ENCODE data around the gene KCNH6.

The KCNH6 gene

DNA sequence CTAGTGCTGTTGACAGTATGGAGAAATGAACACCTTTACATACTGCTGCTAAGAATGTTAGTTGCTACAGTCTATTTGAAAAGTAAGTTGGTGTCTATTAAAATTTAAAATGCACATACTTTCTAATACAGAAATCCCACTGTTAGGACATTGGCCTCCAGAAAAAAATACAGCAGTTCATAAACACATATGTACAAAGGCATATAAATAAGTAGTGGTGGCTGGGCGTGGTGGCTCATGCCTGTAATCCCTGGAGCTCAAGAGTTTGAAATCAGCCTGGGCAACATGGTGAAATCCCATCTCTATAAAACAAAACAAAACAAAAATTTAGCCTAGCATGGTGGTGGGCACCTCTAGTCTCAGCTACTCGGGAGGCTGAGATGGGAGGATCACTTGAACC lies 40.2 kb downstream of the KCNH6 start:
- DNase-seq: no peak

DNA sequence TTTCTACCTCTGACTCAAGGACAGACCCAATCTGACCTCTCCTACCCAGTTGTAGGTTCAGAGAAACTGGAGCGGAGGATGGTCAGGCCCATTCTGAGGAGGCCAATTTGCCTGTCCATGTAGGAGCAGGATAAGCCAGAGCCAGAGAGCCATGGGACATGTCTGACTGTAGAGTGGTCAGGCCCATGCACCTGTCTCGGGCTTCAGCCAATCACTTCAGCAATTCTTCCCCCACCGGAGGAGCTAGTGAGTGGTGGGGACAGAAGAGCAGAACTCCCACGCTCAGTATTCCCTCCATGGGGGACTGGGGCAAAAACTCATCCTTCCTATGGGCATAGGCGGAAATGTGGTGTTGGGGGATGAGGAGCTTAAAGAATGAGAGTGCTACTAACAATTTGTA lies 41.4 kb downstream of the KCNH6 start:
- DNase-seq: no peak

DNA sequence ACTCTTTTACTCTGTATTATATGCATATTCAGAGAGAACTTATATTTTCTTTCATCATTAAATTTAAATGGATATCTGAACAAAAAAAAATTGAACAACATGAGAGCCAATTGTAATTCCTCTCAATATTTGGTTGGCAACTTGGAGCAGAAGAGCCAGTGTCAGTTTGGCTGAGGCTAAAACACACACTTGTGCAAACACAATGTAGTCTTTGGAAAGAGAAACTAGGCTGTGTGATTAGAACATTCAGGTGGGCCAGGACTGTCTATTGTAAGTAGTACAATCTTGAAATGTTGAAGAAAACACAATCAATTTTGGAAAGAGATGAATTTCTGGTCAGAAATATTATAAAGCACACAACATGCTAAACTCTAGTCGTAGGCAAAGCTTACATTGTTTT lies 44.1 kb downstream of the KCNH6 start:
- no peak for DNase-seq

GRCh38 chr17:63568563-63568962 lies 45.4 kb downstream of the KCNH6 start:
- DNase-seq: no peak

DNA sequence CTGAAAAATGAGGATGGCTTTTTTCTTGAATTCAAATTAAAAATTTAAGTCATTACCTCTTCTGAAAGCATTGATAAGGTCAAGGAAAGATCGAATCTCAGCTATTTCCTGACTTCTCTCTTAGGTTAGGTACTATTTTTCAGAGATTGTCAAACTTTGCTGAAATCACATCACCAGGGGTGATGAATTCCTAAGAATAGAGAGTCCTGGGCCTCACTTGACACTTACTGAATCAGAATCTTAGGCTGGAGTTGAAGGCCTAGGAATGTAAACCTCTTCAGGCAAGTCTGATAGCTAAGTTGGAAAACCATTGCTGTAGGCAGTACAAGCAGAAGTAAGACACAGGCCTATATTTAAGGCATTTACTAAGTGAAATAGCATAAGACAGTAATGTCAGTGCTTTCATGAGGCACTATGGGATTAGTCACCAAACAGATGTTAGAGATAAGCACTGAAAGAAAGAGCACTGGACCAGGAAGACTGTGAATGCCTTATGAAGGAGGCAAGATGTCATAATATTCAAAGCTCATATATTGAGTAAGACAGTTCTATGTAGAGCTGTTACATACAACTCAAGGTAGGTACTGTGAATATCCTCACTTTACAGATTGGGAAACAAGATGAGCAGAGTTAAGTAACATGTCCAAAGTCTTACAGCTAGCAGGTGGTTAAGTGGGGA lies 48.6 kb downstream of the KCNH6 start:
- no peak for DNase-seq

DNA sequence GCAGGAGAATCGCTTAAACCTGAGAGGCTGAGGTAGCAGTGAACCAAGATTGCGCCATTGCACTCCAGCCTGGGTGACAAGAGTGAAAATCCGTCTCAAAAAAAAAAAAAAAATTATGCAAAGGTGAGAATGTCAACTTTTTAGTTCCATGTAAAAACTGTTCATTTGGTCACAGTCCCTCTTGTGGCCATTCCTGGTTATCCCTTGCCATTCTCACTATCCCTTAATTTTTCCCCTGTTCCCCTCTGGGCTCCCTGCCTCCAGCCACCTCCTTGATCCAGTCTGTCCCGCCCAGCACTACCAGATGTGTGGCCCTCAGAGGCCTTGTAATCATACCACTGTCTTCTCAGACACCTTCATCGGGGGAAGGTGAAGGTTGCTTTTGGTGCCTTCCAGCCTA lies 50.5 kb downstream of the KCNH6 start:
- no peak for DNase-seq

DNA sequence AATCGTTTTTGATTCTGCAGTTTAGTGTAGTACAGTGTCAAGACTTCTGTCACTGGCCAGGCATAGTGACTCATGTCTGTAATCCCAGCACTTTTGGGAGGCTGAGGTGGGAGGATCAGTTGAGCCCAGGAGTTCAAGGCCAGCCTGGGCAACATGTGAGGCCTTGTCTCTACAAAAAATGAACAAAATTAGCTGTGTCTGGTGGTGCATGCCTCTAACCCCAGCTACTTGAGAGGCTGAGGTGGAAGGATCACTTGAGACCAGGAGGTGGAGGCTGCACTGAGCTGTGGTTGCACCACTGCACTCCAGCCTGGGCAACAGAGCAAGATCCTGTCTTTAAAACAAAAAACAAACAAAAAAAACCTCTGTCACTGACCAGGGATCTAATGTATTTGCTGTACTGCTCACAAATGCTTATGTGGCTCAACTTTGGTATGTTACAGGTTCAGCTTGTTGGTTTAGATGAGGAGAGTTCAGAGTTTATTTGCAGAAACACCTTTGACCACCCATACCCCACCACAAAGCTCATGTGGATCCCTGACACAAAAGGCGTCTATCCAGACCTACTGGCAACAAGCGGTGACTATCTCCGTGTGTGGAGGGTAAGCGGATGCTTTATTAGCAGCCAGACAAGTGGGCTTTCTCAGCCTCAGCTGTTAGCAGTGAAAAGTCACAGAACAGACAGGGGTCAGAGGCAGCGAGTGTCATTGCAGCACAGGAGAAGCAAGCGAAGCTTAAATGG lies 55.0 kb downstream of the KCNH6 start:
- DNase-seq: no peak

- DNase-seq: no peak
Measured at GRCh38 chr17:63578769-63579111, 55.6 kb downstream of the KCNH6 start.

DNA sequence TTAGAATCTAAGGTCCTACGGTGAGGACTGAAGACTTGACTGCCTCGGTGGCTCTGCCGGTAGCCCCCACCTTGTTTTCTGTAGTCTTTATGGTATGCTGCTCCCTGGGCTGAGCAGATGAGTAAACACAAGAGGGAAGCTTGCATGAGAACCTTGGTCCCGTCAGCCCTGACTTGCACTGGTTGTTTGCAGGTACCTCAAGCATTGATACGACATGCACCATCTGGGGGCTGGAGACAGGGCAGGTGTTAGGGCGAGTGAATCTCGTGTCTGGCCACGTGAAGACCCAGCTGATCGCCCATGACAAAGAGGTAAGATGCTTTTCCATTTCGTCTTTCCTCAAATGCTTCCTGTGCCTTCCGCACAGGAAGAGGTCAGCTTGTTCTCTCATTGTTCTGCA lies 56.5 kb downstream of the KCNH6 start:
- DNase-seq: no peak

- no peak for DNase-seq
Measured at GRCh38 chr17:63587770-63588169, 64.6 kb downstream of the KCNH6 start.

- DNase-seq: no peak
Measured at GRCh38 chr17:63588797-63589196, 65.6 kb downstream of the KCNH6 start.

DNA sequence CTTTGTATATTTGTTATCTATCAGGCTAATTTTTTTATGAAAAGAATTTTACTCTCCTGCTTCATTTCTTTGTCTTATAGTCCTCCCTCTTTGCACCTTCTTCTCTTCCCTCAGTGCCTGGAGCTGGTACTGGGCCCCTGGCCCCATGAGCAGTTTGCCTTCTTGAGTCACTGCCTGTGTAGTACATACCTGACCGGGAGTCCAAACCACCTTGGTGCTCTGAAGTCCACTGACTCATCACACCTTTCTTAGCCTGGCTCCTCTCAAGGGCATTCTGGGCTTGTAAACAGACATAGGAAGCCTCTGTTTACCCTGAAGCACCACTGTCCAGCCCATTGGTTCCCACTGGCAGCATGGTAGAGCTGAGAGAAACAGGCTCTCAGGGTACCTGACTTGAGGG lies 66.5 kb downstream of the KCNH6 start:
- no peak for DNase-seq

DNA sequence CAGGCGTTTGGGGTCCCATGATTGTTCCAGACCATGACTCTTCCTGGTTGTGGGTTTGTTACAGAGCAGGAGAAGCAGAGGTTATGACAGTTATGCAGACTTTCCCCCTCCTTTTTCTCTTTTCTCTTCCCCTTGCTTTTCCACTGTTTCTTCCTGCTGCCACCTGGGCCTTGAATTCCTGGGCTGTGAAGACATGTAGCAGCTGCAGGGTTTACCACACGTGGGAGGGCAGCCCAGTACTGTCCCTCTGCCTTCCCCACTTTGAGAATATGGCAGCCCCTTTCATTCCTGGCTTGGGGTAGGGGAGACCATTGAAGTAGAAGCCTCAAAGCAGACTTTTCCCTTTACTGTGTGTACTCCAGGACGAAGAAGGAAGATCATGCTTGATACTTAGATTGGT lies 69.6 kb downstream of the KCNH6 start:
- no peak for DNase-seq

DNA sequence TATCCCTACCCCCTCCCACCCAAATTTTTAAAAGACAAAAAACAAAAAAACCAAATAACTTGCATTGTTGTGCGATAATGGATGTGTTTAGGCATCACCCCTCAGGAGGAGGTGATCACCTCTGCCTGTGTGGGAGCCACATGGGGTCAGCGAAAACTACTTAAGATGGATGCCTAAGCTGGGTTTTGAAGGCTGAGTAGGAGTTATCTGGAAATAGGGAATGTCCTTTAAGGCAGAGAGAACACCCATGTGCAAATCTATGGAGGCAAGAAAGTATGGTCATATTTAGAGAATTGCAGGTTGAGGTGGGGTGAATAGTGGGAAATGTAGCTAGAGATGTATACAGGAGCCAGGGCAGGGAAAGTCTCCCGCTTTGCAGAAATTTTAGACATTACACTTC lies 72.0 kb downstream of the KCNH6 start:
- no peak for DNase-seq

Measured in stimulated activated CD4-positive, alpha-beta T cell treated with anti-CD3 and anti-CD28 coated beads, Interleukin-4, amount 100 ng/mL, for 1 hour (primary cell).